Cerebellar nuclear complex (tissue), 1 donor: ENCODE measurements around the gene SH3BGR.

Experiments
- DNase-seq, 2 experiments: peaks; one replicate each; lab custom pipeline; 2025; lab: John Stamatoyannopoulos, UW

SH3BGR gene

DNA sequence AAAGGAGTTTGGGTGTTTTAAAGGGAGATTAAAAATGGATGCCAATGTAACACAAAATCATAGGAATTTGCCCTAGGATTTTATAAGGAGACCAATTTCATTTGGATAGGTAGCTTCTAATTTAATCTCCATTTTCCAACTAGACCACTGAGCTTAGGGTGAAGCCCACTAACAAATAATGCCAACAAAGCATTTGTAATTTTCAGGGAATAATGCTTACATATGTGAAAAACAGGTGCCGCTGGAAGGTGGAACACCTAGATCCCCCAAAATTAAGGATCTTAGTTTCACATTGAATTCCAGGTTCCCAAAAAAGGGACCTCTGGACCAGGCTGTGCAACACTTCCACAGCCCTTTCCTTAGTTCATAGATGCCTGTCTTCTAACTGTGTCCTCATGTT lies 94.8 kb downstream of the SH3BGR start:
- no peak for DNase-seq

DNA sequence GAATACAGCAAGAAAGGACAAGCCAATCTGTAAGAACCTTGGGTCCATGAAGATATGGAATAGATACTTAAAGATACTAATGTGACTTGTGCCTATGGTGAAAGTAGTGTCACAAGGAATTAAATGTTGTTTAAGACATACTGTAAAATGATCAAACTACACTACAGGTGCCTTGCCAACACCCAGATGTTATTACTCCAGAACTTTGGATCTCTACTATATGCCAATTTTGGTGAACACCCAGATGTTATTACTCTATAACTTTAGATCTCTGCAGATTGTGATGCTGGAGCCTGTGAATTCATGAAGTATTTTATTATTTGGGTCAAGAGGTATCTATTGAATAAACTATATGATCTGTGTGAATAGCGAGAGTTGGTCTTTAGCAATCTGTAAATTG lies 101.1 kb downstream of the SH3BGR start:
- no peak for DNase-seq

DNA sequence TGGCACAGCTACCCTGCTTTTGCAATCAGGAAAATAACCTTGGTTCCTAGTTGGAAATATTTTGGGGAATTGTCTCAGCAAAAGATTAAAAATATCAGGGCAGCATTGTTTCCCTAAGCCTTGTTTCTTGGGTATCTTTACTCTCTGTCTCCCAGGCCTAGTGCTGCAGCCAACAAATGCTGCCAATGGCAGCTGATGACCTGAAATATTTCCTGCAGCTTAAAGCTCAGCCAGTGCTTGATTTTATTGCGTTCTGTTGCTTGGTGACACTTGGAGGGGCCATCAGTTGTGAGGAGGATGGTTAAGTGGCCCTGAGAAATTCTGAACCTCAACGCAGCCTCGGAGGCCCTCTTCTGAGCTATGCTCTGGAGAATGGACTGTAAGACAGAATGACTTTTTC lies 101.6 kb downstream of the SH3BGR start:
- DNase-seq, result no peak

DNA sequence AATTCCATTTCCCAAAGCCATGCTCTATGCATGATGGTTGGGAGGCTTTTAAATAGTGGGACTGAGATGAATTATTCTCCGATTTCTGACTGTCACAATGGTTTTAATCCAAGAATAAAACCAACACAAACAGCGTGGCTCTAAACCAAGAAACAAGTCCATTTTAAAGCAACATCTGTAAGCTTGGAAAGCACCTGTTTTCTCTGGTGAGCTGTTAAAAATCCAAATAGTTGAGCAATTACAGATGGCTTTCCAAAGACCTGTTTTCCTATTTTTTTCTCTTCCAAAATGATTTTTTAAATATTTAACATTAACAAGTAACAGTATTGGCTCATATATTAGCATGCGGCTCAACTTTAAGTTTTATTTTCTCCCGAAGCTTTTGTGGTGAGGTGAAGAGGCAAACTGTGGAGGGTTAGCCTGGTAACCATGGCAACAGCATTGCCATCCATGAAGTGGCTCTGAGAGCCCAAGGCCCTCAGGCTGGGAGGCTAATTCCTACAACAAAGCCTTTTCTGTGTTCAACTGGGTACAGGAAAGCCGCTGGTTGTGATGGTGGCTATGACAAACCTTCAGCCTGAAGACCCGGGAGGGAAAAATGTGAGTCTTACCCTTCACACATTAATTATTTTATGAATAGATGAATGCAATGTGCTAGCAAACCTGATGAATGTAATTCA lies 104.3 kb downstream of the SH3BGR start:
- DNase-seq, result no peak

DNA sequence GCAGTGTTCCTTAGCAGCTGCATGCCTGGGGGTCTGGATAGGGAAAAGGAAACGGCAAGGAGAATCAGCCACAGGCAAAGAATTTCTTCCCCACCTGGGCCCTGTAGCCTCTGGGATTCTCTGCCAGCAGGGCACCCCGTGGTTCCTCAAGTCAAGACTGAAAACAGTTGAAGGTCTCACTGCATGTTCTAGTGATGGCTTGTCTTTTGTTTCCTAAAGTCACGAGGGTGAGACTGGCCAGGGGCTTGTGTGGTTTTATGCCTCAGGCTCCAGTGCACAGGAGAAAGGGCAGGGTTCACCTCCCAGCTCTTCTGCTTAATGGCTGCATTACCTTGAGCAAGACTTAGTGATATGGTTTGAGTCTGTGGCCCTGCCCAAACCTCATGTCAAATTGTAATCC lies 107.7 kb downstream of the SH3BGR start:
- no peak for DNase-seq

DNA sequence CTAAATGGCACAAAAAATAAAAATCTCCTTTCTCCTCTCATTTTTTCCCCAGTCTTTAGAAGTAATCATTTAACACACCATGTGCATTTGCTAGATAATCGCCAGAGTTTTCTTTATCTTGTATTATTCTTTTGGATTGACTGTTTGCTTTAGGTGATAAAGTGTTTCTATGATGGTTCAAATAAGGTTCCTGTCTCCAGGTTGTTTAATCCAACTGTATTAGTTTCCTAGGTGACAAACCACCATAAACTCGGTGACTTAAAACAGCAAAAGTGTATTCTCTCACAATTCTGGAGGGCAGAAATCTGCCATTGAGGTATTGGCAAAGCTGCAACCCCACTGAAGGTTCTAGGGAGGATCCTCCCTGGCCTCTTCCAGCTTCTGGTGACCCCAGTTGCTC lies 109.4 kb downstream of the SH3BGR start:
- DNase-seq, result no peak

DNA sequence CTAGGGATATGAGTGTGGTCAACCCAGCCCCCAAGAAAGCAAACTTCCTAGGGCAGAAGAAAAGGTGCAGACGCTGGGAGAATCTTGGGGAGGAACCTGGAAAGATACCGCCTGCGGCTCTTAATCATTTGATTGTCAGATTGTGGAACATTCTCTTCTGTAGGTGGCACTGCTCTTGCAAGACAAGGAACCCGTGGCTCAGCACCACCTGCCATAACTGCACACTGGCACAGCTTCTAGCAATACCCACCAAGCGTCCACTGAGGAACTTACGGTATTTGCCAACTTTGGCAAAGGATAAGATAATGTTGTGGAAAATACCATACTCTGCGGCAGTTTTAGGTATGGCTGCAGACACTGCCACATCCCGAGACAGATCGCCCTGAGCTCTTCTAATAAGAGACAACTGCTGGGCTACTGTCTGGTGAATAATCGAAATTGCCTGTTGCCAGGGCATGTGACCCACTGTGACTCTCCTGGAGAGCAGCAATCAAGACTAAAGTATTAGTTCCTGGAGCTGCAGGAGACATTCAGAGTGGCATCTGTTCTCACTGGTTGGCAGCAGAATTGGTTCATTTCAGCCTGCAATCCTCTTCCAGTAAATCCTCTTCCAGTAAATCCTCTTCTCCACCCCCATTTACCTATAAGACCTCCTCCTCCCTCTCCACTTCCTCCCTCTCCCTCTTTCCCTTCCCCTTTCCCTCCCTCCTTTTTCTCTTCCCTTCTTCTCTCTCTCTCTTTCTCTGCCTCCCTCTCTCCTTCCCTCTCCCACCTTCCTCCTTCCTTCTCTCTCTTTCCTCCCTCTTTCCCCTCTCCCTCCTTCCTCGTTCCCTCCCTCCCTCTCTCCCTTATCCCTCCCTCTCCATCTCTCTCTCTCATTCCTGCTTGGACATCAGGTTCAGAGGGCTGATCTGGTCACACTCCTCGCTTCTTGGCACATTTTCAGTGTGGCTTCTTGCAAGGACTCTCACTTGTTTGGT lies 111.3 kb downstream of the SH3BGR start:
- DNase-seq, result no peak

DNA sequence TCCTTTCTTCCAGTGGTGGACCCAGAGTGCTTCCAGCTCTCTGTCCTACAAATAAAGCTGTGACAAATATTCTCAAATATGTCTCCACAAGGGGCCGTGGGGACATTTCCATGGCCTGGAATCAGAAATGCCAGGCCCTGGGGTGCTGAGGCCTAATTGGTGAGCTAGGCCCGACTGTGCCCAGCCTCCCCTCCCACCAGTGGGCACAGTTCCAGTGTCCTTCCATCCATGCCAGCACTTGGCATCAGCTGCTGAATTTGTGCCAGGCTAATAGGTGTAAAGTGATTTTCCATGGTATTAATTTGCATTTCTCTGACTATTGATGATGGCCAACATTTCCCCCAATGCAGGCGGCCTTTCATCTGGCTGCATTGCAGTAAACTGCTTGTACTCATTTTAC lies 112.4 kb downstream of the SH3BGR start:
- no peak for DNase-seq
